HG03460 (cell line): ENCODE measurements around the gene MPZL2.

Experiments used
- ATAC-seq: cut with Tn5 transposase; IDR thresholded peaks from one replicate; pipeline ENCODE4 v1.9.1; 2021; ENCODE audit not compliant: unreplicated experiment

The MPZL2 gene

DNA sequence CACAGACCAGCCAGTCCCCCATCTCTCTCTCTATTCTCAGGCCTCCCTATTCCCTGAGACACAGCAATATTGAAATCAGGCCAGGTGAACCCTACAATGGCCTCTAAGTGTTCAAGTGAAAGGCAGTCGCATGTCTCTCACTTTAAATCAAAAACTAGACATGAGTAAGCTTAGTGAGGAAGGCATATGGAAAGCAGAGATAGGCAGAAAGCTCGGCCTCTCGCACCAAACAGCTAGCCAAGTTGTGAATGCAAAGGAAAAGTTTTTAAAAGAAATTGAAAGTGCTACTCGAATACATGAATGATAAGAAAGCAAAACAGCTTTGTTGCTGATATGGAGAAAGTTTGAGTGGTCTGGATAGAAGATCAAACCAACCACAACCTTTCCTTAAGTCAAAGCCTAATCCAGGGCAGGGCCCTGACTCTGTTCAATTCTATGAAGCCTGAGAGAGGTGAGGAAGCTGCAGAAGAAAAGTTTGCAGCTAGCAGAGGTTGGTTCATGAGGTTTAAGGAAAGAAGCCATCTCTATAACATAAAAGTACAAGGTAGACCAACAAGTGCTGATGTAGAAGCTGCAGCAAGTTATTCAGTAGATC lies 19.8 kb upstream of the MPZL2 start:
- no peak for ATAC-seq

DNA sequence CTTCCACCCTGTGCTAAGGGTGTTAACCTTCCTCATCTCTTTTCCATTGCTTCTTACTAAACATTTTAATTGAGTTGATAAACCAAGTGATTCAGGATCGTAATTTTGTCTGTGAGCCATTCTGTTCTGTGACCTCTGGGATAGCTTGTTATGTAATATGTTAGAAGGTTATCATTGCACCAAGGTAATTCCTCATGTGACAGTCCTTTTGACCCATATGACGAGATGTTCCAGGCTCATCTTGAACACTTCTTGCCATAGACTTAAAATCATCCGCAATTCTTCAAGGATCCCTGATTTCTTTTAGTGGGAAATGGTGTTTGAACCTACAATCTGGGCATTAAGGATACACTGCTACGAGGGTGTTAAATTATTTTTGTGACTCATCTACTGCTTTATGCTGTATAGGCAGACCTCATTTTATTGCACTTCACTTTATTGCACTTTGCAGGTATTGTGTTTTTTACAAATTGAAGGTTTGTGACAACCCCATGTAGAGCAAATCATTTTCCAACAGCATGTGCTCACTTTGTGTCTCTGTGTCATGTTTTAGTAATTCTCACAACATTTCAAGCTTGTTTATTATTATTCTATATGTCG lies 19.0 kb upstream of the MPZL2 start:
- no peak for ATAC-seq

DNA sequence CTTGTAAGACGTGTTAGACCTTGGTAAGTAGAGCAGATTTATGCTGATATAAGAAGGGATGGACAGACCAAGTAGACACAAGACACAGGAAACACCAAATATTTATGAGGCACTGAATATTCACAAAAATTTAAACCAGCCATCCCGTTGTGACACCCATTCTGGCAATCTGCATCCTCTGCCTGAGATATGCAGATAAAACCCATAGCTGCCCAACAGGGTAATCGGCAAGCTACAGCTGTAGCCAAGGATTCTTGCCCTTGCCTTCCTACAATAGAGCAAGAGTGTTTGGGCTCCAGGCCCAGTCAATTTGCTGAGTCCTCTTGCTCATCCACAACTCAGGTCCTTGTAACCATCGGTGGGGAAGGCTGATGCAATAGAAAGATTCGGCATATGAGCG lies 18.5 kb upstream of the MPZL2 start:
- no peak for ATAC-seq

DNA sequence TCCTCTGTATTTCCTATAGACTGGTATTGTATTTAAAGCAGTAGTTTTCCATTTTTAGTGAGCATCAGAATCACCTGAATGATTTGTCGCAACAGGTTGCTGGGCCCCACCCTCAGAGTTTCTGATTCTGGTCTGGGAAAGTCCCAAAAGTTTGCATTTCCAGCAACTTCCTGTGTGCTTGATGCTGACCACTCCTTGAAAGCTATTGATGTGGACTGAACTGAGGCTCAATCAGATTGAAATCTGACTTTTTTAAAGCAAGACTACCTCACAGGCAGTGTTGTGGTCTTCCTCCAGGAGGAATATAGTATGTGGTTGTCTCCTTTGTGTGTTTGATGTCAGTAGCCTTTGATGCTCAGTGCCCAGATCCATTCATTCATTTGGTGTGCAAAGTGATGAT lies 17.2 kb upstream of the MPZL2 start:
- no peak for ATAC-seq

DNA sequence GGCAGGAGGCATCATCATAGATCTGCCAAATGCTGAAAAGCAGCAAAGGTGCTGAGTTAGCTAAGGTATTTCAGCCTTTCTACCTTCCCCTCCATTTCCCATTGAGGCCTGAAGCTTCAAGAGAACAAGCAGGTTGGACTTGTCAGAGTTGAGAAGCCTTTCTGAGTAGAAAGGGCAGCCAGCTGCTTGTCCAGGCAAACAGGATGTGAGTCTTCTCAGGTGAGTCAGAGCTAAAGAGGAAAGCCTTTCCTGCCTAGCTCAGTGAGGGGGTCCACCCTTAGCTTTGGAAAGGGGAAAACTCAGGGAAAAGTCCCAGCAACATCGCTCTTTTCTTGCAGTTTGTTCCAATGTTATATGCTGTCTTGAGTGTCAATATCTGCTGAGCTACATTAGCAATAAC lies 13.2 kb upstream of the MPZL2 start:
- peak; percentile 54 for ATAC-seq

DNA sequence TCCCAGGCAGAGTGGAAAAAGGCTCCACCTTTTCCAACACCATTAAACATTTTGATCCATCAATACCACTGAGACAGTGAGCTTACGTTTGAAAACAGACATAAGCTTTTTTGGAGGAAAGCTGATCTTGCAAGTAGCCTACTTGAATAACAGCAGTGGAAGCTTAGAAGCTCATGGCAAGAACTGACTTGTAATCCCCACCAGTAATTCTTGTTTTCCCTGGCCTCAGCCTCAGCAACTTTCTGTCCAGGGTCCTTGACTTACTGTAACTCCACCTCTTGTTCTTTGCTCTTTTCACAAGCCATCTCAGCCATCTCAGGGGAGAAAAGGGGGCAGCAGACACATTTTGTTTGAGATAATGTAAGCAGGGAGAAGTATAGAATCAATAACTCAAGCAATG lies 12.3 kb upstream of the MPZL2 start:
- no peak for ATAC-seq

DNA sequence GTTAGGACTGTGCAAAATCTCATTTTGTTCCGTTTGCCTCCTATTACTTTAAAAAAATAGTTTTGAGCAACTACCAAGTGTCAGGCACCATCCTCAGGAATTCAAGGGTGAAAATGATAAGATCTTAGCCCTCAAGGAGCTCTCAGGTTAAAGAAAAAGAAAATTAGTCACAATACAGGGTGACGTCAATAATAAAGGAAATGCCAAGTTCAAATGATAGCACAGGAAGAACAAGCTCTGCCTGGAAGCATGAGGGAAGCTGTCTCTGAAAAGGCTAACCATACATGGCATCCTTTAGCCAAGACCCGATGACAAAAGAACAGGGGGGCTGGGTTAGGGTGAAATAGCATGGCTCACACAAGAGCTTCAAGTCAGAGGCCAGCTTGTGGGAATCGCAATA lies 11.1 kb upstream of the MPZL2 start:
- ATAC-seq = no peak

DNA sequence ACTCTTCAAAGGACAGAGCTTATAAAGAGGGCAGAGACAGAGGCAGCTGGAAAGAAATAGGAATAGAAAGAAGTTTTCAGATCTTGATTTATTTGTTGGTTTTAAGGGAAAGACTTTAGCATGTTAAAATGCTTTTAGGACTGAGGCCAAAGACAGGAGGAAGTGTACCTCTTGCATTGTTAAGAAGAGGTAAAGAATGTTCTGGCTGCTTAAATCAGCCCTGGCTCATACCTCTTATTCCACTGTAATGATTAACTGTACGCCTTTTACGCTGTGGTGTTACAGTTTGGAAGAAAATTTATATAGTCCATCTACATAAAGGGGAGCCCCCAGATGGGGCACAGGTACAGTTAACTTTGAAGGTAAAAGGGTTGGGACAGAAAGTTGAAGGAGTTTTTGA lies 10.1 kb upstream of the MPZL2 start:
- no peak for ATAC-seq

DNA sequence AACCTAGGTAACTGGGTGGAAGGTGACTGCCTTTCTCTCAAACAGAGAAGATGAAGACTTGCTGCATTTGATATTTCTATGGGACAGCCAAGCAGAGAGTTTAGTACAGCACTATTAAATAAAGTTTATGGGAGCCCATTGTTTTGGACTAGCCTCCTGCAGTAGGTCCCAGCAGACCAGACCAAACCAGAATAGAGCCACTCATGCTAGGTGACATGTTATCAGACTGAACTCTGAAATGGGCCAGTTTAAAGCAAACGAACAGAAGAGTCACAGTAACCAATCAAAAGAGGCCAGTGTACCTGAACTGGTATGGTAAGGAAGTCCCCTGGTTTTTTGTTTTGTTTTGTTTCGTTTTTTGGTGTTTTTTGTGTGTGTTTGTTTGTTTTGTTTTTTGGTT lies 7.9 kb upstream of the MPZL2 start:
- no peak for ATAC-seq

DNA sequence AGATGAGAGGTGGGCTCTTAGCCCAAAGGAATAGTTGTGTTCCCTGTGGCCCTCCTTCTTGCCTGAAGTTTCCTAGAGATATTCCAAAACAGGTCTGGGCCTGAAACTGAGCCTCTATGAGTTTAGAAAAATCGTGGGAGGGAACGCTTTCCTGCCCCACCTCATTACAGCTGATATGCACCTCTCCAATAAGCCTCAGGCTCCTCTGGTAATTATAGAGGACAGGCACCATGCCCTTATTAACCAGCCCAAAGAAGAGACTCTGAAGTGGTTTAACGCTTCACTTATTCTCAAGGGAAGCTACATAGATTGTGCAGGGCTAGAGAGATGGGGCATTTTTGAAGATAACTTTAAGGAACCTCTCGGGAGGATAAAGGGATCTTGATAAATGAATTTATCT lies 3.4 kb upstream of the MPZL2 start:
- ATAC-seq = no peak

DNA sequence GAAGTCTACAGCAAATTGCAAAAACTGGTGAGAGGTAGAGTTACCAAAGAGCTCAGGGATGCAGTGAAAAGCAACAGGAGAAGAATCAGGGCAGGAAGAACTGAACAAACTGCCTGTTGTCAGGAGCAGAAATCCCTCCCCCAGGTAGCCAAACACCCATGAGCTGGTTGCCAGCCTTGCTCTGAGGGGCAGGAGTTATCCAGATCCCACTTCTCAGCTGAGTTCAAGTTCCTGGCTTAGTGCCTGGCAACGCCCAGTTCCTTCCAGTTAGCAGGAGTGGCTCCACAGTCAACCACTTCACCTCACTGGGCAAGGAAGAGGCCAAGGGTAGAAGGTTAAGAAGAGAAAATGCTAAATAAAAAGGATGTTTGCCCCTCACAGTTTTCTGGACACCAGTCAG lies 1.9 kb upstream of the MPZL2 start:
- no peak for ATAC-seq

DNA sequence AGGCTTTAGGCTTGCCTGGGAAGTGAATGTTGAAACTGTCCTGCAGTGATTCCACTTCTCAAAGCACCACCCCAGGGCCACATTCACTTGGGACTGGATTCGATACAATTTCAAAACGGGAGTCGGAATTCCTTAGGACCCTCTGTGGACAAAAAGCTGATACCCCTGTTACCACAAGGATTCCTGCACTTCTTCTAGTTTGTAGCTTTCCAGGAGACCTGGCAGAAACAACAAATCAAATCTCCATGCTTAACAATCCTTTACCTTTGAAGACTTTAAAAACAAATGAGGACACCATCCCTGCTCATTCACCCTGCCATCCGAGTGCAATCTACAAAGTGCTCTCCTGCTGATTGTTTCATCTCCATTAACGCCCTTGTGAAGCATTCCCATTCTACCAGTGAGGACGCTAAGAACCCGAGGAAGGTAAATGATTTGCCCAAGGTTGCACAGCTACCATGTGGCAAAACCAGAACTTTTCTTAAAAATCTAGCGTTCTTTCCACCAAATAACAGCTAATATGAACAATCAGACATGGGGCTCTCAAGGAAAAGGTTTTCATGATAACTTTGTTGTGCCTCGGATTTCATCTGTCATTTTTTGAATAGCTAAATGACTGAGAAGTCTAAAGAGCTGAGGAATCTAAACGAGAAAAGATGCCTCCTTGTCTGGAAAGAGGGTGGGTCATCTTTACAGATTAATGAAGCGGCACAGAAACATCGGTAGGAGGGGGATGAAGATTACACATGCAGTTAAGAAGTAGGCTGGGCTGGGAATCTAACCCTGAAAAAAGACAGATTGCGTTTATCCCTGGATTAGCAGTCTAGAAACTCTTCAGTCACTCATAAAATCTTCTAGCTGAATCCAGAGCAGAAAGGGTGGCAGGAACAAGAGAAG lies 720 bp upstream of the MPZL2 start:
- no peak for ATAC-seq

DNA sequence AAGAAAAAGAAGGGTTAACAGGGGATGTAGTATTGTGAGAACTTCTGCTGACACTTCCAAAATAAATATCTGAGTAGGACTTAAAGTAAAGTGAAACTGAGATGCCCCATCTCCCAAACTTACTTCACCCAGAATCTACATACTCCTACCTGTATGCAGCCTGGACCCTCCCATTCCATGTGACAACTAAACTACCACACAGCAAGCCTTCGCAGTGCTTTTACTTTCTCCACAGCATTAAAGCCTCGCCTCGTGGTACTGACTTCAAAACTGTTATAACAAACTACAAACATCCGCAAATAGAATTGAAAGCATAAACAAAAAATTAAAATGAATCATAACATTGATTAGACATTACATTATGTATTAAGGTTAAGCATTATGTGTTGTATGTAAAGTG lies 985 bp downstream of the MPZL2 start:
- no peak for ATAC-seq

DNA sequence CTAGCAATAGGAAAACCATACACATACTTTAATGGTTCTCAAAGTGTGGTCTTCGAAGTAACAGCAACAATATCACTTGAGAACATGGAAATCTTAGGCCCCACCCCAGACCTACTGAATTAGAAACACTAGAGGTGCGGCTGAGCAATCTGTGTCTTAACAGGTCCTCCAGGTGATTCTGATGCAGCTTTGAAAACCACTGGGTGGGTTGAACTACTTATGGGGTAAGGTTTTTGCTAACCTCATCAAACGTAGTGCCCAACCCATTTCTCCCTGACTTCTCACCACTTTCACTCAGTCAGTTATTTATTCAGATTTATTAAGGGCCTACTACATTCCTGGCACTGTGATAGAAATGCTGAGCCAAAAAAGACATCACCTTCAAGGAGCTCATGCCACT lies 3.7 kb downstream of the MPZL2 start:
- no peak for ATAC-seq

DNA sequence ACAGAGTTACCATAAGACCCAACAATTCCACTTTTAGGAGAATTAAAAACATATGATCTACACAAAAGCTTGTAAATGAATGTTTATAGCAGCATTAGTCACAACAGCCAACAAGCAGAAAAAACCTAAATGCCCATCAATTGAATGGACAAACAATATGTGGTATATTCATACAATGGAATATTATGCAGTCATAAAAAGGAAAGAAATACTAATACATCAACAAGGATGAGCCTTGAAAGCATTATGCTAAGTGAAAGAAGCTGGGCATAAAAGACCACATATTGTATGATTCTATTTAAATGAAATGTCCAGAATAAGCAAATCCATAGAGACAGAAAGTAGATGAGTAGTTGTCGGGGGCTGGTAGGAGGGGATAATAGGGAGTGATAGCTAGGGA lies 5.0 kb downstream of the MPZL2 start:
- ATAC-seq = no peak

DNA sequence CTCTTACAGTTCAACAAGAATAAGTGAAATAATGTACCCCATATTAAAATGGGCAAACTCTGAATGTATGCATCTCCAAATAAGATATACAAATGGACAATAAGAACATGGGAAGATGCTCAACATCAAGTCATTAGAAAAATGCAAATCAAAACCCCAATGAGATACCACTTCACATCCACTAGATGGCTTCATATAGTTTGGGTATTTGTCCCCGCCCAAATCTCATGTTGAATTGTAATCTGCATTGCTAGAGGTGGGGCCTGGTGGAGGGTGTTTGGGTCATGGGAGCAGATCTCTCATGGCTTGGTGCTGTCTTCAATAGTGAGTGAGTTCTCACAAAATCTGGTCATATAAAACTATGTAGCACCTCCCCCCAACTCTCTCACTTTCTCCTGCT lies 5.7 kb downstream of the MPZL2 start:
- no peak for ATAC-seq

DNA sequence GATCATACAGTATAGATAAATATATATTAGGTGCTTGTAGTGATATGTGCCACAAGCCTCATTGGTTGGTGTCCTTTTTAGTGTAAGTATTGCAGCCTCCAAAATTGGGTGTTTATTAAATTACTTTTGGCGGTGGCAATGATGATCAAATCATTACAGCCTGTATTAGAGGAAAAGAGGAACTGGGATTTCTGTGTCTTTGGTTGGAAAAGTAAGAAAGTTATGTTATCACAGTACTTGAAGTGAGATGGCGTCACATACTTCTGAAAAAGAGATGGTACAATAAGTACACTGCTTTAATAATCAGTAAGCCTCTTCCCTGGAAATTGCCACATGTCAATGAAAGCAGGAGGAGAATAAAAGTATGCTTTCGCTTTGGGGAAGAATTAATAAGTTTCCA lies 11.4 kb downstream of the MPZL2 start:
- peak; percentile 14 for ATAC-seq

DNA sequence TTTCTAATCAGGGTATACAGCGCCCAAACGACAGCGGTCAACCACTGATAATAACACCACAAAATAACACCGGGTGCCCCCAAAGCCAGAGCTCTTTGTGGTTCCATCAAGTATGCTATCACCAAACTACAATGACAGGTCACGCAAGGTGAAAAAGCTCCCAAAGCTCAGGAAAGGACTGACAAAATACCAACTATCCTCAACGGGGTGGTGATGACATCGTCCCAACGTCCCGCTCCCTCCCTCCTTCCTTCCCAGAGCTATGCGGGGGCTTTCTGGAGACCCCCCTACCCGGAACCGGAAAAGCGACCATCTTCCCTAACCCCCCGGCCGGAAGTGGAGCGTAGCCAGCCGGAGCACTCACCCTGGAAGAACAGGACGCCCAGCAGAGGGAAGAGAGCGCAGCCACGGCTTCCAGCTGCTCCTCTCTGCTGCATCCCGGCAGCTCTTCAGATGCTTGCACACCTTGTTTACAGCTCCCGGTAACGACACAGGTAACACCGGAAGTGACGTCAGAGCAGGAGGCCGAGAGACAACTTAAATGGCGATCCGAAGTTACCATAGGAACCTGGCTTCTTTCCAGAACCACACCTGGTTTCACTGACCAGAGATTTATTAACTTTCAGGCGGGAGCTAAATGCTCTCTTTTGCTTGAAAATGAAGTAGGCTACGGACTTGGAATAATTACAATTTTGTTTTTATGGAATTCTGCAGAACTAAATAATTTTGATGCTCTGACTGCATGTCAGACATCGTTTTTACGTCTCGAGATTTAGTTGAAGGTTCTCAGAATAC lies 12.0 kb downstream of the MPZL2 start, which contains the start of gene MPZL3:
Gene MPZL3 (minus strand): TSS at position 508 of the 795 bp plus-strand sequence. CDS start 71 bp downstream, at position 437.
- peak; percentile 71 for ATAC-seq

DNA sequence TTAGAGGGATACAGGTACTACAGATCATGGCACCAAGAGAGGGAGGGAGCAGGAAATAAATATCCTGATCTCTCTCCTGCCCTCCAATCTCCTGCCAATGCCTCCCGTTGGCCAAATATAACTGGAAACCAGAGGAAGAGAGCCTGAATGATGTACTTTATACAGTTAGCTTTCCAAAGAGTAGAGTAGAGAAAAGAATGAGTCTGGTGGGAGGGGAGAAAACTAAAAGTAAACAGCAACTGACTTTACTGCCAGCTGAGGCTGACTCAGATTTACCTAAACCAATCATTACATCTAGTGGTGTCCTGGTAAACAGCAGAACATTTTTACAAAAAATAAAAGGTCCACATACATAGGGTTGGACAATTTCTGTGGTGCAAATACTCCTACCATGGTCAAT lies 17.1 kb downstream of the MPZL2 start:
- ATAC-seq = no peak

DNA sequence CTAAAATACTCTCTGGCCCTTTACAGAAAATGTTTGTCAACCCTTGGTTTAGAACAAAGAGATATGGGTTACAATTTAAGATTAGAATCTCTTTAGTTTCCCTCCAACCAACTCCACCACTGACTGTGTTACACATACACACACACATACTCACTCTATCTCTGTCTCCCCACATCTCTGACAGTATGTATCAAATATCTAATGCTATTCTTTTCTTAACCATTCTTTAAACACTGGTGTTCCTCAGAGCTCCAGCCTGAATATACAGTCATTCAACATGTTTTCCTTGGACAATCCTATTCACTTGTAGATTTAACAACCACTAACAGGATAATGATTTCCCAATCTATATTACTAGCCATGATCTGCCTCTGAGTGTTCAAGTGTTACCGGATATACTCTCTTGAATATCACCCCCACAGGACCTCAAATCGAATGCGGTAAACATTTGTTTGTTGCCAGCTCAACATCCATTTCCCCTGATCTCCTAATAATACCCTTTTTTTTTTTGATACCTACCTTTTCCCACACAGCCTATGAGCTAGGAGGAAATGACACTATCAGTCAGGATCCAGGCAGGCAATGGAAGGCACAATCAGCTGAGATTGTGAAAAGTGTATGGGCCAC lies 18.0 kb downstream of the MPZL2 start:
- no peak for ATAC-seq
